ENCODE measurements around the gene SLC5A2. TPM values are rescaled to one million over a fixed set of nuclear protein-coding genes. Genes with fewer than 3 reads are reported as not detected.
"Not testable (repeated sequence)": the region's sequence is repeated elsewhere in the genome, so short reads cannot be mapped to it uniquely, and the experiment has no call there.

Gene SLC5A2
- total and polyA plus RNA-seq, 3 donors from 2014 or later, result 5.8 to 18.1 (median 6.9) TPM

DNA sequence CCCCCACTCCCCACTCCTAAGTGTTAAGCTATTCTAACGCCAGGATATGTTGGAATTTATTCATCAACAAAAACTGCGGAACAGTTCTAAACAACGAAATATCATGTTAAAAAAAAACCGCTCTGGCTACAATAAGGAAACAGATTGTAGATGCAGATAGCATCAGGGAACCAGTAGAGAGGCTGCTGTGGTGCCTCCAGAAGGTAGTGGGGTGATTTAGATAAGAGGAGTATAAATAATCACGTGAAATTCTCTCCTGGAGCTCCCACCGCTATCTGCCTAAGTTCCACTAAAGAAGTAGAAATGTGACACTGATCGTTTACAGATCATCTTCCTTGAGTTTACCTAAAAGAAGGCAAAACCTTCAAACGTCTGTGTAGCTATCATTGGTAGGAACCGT lies 52.8 kb downstream of the SLC5A2 start:
- TF ChIP-seq, protein P1, sequence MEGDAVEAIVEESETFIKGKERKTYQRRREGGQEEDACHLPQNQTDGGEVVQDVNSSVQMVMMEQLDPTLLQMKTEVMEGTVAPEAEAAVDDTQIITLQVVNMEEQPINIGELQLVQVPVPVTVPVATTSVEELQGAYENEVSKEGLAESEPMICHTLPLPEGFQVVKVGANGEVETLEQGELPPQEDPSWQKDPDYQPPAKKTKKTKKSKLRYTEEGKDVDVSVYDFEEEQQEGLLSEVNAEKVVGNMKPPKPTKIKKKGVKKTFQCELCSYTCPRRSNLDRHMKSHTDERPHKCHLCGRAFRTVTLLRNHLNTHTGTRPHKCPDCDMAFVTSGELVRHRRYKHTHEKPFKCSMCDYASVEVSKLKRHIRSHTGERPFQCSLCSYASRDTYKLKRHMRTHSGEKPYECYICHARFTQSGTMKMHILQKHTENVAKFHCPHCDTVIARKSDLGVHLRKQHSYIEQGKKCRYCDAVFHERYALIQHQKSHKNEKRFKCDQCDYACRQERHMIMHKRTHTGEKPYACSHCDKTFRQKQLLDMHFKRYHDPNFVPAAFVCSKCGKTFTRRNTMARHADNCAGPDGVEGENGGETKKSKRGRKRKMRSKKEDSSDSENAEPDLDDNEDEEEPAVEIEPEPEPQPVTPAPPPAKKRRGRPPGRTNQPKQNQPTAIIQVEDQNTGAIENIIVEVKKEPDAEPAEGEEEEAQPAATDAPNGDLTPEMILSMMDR (IDR thresholded peaks at IDR 0.05), result no peak
- TF ChIP-seq POLR2A (IDR thresholded peaks at IDR 0.05), result no peak
- 67 to 69% methylated on average over 9 of the region's 9 CpGs for WGBS, 2 donors
- Histone ChIP-seq H3K36me3 (ENCODE audit: low read depth, missing control alignments) (no peaks in the 10 kb centered on the region), H3K27ac (no peak overlapping the region), H3K4me1 (no peaks in the 10 kb centered on the region), H3K4me3 (no peak overlapping the region), H3K27me3 (no peaks in the 10 kb centered on the region), H3K9me3 (no peaks in the 10 kb centered on the region)
- DNase-seq, result no peak
- intact Hi-C loops (cut with DNase I; ENCODE audit: low total_unique reads), result no loop called here

DNA sequence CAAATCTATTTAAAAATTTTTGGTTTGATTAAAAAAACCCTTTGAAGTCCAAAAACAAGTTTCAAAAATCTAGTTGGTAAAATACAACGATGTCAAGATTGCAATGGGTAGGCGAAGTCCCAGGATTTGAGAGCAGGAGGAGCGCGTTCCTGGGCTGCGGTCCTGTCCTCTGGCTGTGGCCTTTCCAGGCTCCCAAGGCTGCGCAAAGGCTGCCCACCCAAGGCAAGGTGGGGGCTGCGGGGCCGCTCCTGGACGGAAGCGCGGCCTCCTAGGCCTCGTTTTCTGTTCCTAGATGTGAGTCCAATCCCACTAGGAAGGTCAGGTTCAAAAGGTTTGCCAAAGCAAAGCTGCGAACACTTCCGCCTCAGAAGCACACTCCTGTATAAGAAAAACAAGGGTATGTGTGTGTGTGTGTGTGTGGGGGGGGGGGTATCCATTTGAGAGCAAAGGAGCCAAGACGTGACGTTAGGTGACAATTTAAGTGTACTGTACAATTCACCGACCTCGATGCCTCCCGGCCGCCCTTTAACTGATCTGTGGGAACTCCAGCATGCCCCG lies 54.0 kb downstream of the SLC5A2 start:
- Histone ChIP-seq H3K36me3 (ENCODE audit: low read depth, missing control alignments) (no peaks in the 10 kb centered on the region), H3K4me1 (no peaks in the 10 kb centered on the region), H3K9me3 (no peaks in the 10 kb centered on the region), H3K27me3 (no peaks in the 10 kb centered on the region), H3K27ac (no peak overlapping the region), H3K4me3 (peak overlapping the region; percentile 41 to 47)
- TF ChIP-seq, protein P1 (IDR thresholded peaks at IDR 0.05), result no peak
- TF ChIP-seq POLR2A (IDR thresholded peaks at IDR 0.05), result no peak
- 54 to 66% methylated on average over 10 to 21 of the region's 21 CpGs for WGBS, 2 donors
- intact Hi-C loops (cut with DNase I; ENCODE audit: low total_unique reads), result no loop called here
- DNase-seq, result no peak

DNA sequence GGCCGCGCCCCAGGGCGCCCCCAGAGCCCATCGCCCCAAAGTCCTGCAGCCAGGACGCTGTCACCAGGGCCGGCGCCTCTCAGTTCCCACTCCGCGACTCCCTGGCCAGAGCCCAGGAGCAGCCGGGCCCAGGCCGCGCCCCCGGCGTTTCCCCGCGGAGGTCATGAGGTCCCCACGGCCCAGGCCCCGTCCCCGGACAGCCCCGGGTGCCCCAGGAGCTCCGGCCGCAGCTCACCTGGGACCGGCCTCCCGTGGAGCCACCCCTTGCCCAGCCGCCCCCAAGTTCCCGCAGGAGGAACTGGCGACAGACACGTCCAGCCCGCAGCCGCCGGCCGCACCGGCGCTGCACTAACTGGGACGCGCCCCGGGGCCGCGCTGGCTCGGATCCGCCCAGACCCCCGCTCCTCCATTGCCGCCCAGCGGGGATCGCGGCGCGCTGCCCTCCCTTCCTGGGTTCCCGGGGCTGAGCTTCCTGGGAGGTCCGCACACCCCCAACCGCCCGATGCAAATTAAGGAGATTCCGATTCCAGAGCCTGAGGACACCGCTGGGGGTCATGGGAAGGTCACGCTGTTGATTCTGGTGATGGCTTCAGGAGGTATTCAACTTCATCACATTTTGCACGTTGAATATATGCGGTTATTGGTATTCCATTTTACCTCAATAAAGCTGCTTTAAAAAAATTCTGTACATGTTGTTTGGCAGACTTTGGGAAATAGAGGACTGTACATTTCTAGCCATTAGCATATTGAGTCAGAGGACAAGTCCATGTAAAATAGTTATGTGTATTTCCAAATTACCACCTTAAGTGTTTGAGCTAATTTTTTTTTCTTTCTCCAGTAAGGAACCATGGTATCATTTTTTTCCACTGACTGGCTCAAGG lies 54.7 kb downstream of the SLC5A2 start:
- Histone ChIP-seq H3K9me3 (no peaks in the 10 kb centered on the region), H3K4me1 (no peaks in the 10 kb centered on the region), H3K4me3 (peak overlapping the region; percentile 41 to 47), H3K36me3 (ENCODE audit: low read depth, missing control alignments) (no peaks in the 10 kb centered on the region), H3K27ac (no peak overlapping the region), H3K27me3 (no peaks in the 10 kb centered on the region)
- 3 to 13% methylated on average over 8 to 55 of the region's 57 CpGs for WGBS, 2 donors
- peak; percentile 18 for DNase-seq
- TF ChIP-seq POLR2A (IDR thresholded peaks at IDR 0.05), result no peak
- TF ChIP-seq, protein P1 (IDR thresholded peaks at IDR 0.05), result no peak
- intact Hi-C loops (cut with DNase I; ENCODE audit: low total_unique reads), result no loop called here

DNA sequence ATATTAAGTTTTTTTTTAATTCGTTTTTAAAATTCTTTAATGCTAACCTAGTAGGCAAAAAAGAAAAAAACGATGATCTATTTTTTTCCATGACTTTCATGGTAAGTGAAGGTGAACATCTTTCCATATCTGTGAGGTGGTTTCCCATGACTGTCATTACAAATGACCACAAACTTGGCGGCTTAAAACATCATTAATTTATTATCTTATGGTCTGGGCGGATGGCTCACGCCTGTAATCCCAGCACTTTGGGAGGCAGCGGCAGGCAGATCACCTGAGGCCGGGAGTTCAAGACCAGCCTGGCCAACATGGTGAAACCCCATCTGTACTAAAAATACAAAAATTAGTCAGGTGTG lies 55.3 kb downstream of the SLC5A2 start:
- H3K9me3 ChIP-seq; DNase-seq; H3K27me3 ChIP-seq; H3K4me3 ChIP-seq; H3K36me3 ChIP-seq (ENCODE audit: low read depth, missing control alignments); H3K4me1 ChIP-seq; intact Hi-C loops (cut with DNase I; ENCODE audit: low total_unique reads); H3K27ac ChIP-seq: not testable (repeated sequence)
- 65 to 68% methylated on average over 7 of the region's 7 CpGs for WGBS, 2 donors

DNA sequence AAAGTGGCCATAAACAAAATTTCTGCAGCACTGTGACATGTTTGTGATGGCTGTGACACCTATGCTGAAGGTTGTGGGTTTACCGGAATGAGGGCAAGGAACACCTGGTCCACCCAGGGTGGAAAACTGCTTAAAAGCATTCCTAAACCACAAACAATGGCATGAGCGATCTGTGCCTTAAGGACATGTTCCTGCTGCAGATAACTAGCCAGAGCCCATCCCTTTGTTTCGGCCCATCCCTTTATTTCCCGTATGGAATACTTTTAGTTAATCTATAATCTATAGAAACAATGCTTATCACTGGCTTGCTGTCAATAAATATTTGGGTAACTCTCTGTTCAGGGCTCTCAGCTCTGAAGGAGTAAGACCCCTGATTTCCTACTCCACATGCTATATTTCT lies 56.8 kb downstream of the SLC5A2 start:
- DNase-seq; H3K4me3 ChIP-seq; H3K9me3 ChIP-seq; intact Hi-C loops (cut with DNase I; ENCODE audit: low total_unique reads); H3K27ac ChIP-seq; H3K27me3 ChIP-seq; H3K4me1 ChIP-seq; H3K36me3 ChIP-seq (ENCODE audit: low read depth, missing control alignments): not testable (repeated sequence)
- WGBS, 2 donors, result 88 to 100% methylated on average over 4 of the region's 4 CpGs

Other genes starting within 250 kb of the SLC5A2 start
- 1 to 10 TPM; 4.4 to 7.7 TPM for gene ITGAM, start 223.1 kb upstream of the SLC5A2 start, total RNA-seq
- gene ITGAM, start 223.1 kb upstream of the SLC5A2 start, polyA plus RNA-seq (ENCODE audit: insufficient read depth, low read depth, low replicate concordance), result 7.1 TPM
- gene ITGAX, start 127.9 kb upstream of the SLC5A2 start, total RNA-seq, result 1 to 10 TPM in 1 of 2 donors, under 1 TPM in 1; 0.63 to 2.8 TPM
- gene ITGAX, start 127.9 kb upstream of the SLC5A2 start, polyA plus RNA-seq (ENCODE audit: insufficient read depth, low read depth, low replicate concordance), result 3.4 TPM
- under 1 TPM in 1 of 2 donors, not detected in 1; 0.19 TPM for gene ITGAD, start 89.8 kb upstream of the SLC5A2 start, total RNA-seq
- not detected for gene ITGAD, start 89.8 kb upstream of the SLC5A2 start, polyA plus RNA-seq (ENCODE audit: insufficient read depth, low read depth, low replicate concordance)
- gene COX6A2, start 54.8 kb upstream of the SLC5A2 start, total RNA-seq, result 1 to 10 TPM in 1 of 2 donors, not detected in 1; 1.4 TPM
- gene COX6A2, start 54.8 kb upstream of the SLC5A2 start, polyA plus RNA-seq (ENCODE audit: insufficient read depth, low read depth, low replicate concordance), result 14.9 TPM
- gene ZNF843, start 40.3 kb upstream of the SLC5A2 start, total RNA-seq, result 1 to 10 TPM; 2.4 to 3.7 TPM
- 1.1 TPM for gene ZNF843, start 40.3 kb upstream of the SLC5A2 start, polyA plus RNA-seq (ENCODE audit: insufficient read depth, low read depth, low replicate concordance)
- gene ARMC5, start 23.6 kb upstream of the SLC5A2 start, total RNA-seq, result 10 to 100 TPM; 19.1 to 21.3 TPM
- 11.0 TPM for gene ARMC5, start 23.6 kb upstream of the SLC5A2 start, polyA plus RNA-seq (ENCODE audit: insufficient read depth, low read depth, low replicate concordance)
- gene TGFB1I1, start 11.0 kb upstream of the SLC5A2 start, total RNA-seq, result 10 to 100 TPM; 13.6 to 28.4 TPM
- 31.7 TPM for gene TGFB1I1, start 11.0 kb upstream of the SLC5A2 start, polyA plus RNA-seq (ENCODE audit: insufficient read depth, low read depth, low replicate concordance)
- gene RUSF1, start 25.3 kb downstream of the SLC5A2 start, total RNA-seq, result 100 to 1,000 TPM; 102 to 124 TPM
- 75.8 TPM for gene RUSF1, start 25.3 kb downstream of the SLC5A2 start, polyA plus RNA-seq (ENCODE audit: insufficient read depth, low read depth, low replicate concordance)
- gene AHSP, start 44.8 kb downstream of the SLC5A2 start, total RNA-seq, result 1 to 10 TPM in 1 of 2 donors, not detected in 1; 1.9 TPM
- 5.6 TPM for gene AHSP, start 44.8 kb downstream of the SLC5A2 start, polyA plus RNA-seq (ENCODE audit: insufficient read depth, low read depth, low replicate concordance)